VCaP (cell line): ENCODE data around the gene TPP2.

Experiments
- H3K27ac ChIP-seq: fragments of 450-650 bp; 2 replicates; pipeline ENCODE4 v1.5.1; 2017
- CTCF ChIP-seq: fragments of 450-650 bp; conservative IDR thresholded peaks from 2 replicates; pipeline ENCODE4 v1.5.1; 2017; ENCODE audit warnings: mild to moderate bottlenecking, moderate library complexity

TPP2 gene

GRCh38 chr13:102680842-102681740 lies 84.3 kb downstream of the TPP2 start:
- TF ChIP-seq CTCF, result no peak
- H3K27ac ChIP-seq, result no peak overlapping the region

GRCh38 chr13:102682211-102682610 lies 85.4 kb downstream of the TPP2 start:
- H3K27ac ChIP-seq, result no peak overlapping the region
- no peak for TF ChIP-seq CTCF

DNA sequence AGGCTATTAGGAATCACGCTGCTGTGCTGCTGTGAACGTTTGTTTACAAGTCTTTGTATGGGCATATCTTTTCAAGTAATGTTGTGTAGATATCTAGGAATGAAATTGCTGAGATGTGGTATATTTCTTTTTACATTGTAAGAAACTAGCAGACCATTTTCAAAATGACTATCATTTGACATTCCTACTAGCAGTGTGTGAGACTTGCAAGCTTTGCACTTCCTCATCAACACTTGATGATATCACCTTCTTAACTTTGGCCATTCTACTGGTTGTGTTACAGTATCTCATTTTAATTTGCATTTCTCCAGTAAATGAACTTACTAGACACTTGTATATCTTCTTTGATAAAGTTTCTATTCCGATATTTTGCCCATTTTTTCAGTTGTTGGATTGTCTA lies 85.9 kb downstream of the TPP2 start:
- H3K27ac ChIP-seq, result no peak overlapping the region
- TF ChIP-seq CTCF, result no peak

- H3K27ac ChIP-seq, result no peak overlapping the region
- no peak for TF ChIP-seq CTCF
Observed at GRCh38 chr13:102683637-102684036, 86.9 kb downstream of the TPP2 start.

DNA sequence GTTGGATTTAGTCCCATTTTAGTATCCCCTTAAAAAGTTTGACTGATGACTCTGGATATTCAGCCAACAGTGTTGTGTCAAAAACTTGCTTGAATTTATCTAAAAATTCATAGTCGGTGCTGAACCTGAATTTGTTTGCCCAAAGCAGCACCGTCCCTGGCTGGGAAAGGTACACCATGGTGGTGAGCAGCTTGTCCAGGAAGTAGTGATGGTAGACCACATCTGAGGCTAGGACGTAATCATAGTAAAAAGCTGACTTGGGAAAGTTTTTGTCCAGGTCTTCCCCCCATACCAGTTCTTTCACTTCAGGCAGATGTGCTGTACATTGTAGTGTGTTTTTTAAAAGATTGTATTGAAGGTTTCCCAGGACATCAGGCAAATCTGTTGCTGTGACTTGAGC lies 89.2 kb downstream of the TPP2 start:
- no peak for TF ChIP-seq CTCF
- H3K27ac ChIP-seq, result no peak overlapping the region

DNA sequence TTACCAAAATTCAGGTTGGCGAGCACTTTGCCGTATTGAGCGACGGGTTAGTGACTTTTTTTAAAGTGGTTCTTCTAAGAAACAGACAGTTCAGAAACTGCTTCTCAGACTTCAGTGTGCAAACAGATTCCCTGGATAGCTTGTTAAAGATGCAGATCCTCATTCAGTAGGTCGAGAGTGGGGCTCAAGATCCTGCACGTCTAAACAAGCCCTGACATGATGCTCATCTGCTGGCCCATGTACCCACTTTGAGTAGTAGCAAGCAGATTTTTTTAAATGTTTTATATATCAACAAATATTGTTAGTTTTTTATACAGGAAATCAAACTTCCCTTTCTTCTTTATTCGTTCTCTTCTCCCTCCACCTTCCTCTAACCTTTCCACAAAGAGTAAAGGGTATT lies 90.7 kb downstream of the TPP2 start:
- no peak overlapping the region for H3K27ac ChIP-seq
- TF ChIP-seq CTCF, result no peak

GRCh38 chr13:102688306-102688973 lies 91.7 kb downstream of the TPP2 start:
- TF ChIP-seq CTCF, result no peak
- H3K27ac ChIP-seq, result no peak overlapping the region
